AG09319 (cell line): Measurements from ENCODE around the gene PCDH19.

Experiments used
- DNase-seq: peaks from one replicate; pipeline ENCODE4 v3.0.0-alpha.2; 2010; ENCODE audit warnings: low read depth; ENCODE audit errors: extremely low read depth
- TF ChIP-seq, protein P1 (sequence below): IDR thresholded peaks from 2 replicates; pipeline ENCODE4 v1.5.1; 2011; ENCODE audit warnings: low read depth, mild to moderate bottlenecking, inconsistent platforms, low read length, moderate library complexity

Gene PCDH19

DNA sequence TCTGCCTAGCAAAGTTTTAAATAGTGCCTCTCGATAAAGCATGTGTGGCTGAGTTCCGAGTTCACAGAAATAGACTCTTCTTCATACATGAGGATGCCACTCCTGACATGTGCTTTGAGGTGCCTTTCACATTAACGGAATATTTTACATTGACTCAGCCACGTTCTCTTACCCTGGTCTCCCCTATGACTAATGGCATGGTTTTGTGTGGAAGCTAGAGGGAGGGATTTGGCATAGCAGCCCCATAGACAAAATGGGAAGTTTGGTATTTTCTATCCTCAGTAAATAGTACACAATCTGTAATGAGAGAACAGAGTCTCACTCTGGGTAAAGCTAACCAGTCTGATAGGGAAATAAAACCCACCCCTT is 68.9 kb downstream of the PCDH19 start:
- no peak for DNase-seq
- TF ChIP-seq, protein P1, sequence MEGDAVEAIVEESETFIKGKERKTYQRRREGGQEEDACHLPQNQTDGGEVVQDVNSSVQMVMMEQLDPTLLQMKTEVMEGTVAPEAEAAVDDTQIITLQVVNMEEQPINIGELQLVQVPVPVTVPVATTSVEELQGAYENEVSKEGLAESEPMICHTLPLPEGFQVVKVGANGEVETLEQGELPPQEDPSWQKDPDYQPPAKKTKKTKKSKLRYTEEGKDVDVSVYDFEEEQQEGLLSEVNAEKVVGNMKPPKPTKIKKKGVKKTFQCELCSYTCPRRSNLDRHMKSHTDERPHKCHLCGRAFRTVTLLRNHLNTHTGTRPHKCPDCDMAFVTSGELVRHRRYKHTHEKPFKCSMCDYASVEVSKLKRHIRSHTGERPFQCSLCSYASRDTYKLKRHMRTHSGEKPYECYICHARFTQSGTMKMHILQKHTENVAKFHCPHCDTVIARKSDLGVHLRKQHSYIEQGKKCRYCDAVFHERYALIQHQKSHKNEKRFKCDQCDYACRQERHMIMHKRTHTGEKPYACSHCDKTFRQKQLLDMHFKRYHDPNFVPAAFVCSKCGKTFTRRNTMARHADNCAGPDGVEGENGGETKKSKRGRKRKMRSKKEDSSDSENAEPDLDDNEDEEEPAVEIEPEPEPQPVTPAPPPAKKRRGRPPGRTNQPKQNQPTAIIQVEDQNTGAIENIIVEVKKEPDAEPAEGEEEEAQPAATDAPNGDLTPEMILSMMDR: no peak

DNA sequence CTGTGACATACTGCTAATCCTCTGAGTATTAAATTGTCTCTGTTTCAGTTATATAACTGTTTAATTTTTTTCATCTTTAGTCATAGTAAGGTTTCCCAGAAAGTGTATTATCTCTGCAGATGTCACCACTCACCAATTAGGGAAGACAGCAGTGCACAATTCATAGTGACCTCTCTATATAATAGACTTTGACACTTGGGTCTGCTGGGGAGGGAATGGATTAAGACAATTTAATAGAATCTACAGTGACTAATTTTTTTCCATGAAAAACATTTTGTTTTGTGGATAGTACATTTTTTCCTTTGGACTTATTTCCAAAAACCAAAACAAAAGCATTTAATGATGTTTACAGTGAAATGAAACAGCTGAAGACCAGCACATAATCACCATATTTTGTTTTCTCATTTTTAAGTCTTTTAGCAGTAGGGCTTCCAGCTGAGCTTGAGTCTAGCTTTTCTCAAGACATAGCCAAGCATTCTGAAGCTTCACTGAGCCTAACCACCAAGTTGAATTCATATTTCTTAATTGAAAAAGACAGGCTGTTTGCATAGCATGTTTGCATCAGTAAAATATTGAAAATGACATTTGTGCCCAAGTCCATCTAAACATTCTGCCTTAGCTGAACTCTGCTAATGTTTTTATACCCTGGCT is 69.5 kb downstream of the PCDH19 start:
- no peak for DNase-seq
- TF ChIP-seq, protein P1: no peak

DNA sequence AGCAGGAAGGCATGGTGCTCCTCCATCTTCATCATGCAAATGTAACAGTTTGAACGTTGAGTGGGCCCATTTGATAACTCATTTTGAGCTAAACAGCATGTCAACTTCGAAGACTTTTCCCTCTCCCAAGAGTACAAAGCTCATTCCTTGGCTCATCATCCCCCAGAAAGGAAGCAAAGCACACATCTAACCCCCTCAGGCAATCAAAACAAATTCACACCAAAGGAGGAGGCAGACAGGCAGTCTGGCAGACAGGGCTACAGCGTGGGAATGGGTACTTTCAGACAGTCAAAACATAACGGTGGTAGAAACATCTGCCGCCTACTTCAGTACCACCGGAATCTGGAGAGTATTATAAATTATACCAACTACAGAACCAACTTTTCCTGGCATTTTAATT is 81.7 kb downstream of the PCDH19 start:
- DNase-seq: no peak
- TF ChIP-seq, protein P1: no peak

DNA sequence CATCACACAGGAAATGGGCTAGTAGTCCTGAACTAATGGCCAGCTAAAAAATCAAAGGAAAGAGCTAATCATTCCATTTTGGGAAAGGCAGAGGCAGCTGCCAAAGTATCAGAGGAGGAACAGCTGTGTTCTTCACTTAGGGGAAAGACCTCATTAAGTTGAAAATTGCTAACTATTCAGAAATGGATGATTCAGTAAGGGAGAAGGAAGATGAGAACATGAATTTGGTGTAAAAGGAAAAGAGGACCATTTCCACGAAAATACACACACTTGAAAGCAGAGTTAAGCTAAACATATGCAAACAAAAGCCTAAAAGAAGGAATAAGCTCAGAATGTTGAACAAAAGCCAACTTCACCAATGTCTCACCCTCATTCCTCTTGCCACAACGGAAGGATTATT is 90.4 kb downstream of the PCDH19 start:
- TF ChIP-seq, protein P1: no peak
- DNase-seq: no peak

DNA sequence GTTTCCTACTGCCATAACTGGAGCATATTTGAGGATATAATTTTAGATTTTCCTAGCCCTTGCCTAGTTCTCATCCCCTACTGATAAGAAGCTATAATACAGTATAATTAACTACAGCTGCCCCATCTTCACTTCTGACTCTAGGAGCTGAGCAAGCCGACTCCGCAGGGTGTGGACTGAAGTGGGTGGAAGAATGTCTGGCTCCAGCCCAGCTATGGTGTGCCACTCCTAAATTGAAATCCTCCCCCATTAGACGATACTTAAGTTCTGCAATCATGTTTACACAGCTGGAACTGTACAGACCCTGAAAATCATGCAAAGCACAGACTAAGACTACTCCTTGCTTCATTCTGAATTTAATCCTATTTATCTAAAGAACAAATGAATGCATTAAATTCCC is 93.1 kb downstream of the PCDH19 start:
- DNase-seq: peak; percentile 19
- TF ChIP-seq, protein P1: no peak

DNA sequence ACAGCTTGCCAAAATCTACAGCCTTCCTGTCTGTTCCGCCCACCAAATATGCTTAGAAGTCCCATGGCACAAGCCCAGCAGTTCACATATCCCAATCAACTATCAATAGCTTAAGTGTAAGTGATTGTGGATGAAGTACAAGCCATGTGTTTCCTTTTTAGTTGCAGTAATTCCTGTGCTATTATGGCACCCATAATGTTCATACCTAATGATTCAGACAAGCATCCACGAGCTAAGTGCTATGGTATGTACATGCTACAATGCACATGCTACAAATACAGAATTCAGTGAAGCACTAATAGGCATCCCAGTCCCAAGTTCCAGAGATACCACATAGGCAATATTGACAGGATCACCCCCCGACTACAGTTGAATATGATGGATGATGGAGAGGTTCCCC is 94.5 kb downstream of the PCDH19 start:
- TF ChIP-seq, protein P1: no peak
- DNase-seq: no peak

DNA sequence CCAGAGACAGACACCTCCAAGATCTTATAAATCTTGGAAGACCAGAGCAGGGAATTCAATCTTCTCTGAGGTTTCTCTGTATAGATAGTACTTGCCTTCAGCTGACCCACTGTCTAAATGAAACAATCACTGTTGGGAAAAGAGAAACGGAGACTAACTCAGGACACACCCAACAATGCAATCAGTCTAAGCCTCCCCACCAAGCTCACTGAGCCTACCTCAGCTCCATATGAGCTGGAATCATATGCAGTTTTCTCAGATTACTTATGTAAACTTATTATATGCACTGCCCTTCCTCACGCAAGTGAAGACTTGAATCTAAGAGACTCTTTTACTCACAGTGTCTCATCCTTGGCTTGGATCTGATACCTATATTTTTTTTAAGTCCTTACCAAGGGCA is 110.5 kb downstream of the PCDH19 start:
- no peak for DNase-seq

More for the DNA sequence above, 110.5 kb downstream of the PCDH19 start:
- TF ChIP-seq, protein P1: no peak
